ENCODE data around the gene PLTP.

Gene PLTP

GRCh38 chr20:45950330-45950646 lies 38.3 kb upstream of the PLTP start:
- WGBS, result 98% methylated on average over 9 of the region's 9 CpGs
- H3K27ac ChIP-seq (ENCODE audit: low read depth, low read length), result no peak overlapping the region
- H3K4me1 ChIP-seq (ENCODE audit: insufficient read depth, low read length), result no peaks in the 10 kb centered on the region
- H3K9ac ChIP-seq (ENCODE audit: low read depth, low read length), result no peak overlapping the region
- H3K27me3 ChIP-seq (ENCODE audit: insufficient read depth, low read length), result no peaks in the 10 kb centered on the region
- H3K36me3 ChIP-seq (ENCODE audit: insufficient read depth, low read length), result peaks cover 79% of the 10 kb centered on the region
- H3K4me3 ChIP-seq (ENCODE audit: low read length), result no peak overlapping the region
- no peaks in the 10 kb centered on the region for H3K9me3 ChIP-seq (ENCODE audit: insufficient read depth, low read depth, low read length)

- H3K4me1 ChIP-seq (ENCODE audit: insufficient read depth, low read length), result no peaks in the 10 kb centered on the region
- no peak overlapping the region for H3K4me3 ChIP-seq (ENCODE audit: low read length)
- H3K36me3 ChIP-seq (ENCODE audit: insufficient read depth, low read length), result peaks cover 84% of the 10 kb centered on the region
- 96% methylated on average over 13 of the region's 13 CpGs for WGBS
- H3K27ac ChIP-seq (ENCODE audit: low read depth, low read length), result no peak overlapping the region
- no peaks in the 10 kb centered on the region for H3K9me3 ChIP-seq (ENCODE audit: insufficient read depth, low read depth, low read length)
- no peak overlapping the region for H3K9ac ChIP-seq (ENCODE audit: low read depth, low read length)
- no peaks in the 10 kb centered on the region for H3K27me3 ChIP-seq (ENCODE audit: insufficient read depth, low read length)
These were observed 37.8 kb upstream of the PLTP start for GRCh38 chr20:45949542-45950329.

- Histone ChIP-seq H3K4me1 (ENCODE audit: insufficient read depth, low read length) (no peaks in the 10 kb centered on the region), H3K36me3 (ENCODE audit: insufficient read depth, low read length) (peaks cover 92% of the 10 kb centered on the region), H3K4me3 (ENCODE audit: low read length) (no peak overlapping the region), H3K27ac (ENCODE audit: low read depth, low read length) (no peak overlapping the region), H3K9me3 (ENCODE audit: insufficient read depth, low read depth, low read length) (no peaks in the 10 kb centered on the region), H3K27me3 (ENCODE audit: insufficient read depth, low read length) (no peaks in the 10 kb centered on the region), H3K9ac (ENCODE audit: low read depth, low read length) (no peak overlapping the region)
- 92% methylated on average over 10 of the region's 10 CpGs for WGBS
These were observed 37.0 kb upstream of the PLTP start for GRCh38 chr20:45948742-45949541.

GRCh38 chr20:45948261-45948733 lies 36.3 kb upstream of the PLTP start:
- Histone ChIP-seq H3K9ac (ENCODE audit: low read depth, low read length) (no peak overlapping the region), H3K4me1 (ENCODE audit: insufficient read depth, low read length) (no peaks in the 10 kb centered on the region), H3K27me3 (ENCODE audit: insufficient read depth, low read length) (no peaks in the 10 kb centered on the region), H3K9me3 (ENCODE audit: insufficient read depth, low read depth, low read length) (no peaks in the 10 kb centered on the region), H3K27ac (ENCODE audit: low read depth, low read length) (no peak overlapping the region), H3K4me3 (ENCODE audit: low read length) (no peak overlapping the region), H3K36me3 (ENCODE audit: insufficient read depth, low read length) (peaks cover 95% of the 10 kb centered on the region)
- WGBS, result 93% methylated on average over 7 of the region's 7 CpGs

DNA sequence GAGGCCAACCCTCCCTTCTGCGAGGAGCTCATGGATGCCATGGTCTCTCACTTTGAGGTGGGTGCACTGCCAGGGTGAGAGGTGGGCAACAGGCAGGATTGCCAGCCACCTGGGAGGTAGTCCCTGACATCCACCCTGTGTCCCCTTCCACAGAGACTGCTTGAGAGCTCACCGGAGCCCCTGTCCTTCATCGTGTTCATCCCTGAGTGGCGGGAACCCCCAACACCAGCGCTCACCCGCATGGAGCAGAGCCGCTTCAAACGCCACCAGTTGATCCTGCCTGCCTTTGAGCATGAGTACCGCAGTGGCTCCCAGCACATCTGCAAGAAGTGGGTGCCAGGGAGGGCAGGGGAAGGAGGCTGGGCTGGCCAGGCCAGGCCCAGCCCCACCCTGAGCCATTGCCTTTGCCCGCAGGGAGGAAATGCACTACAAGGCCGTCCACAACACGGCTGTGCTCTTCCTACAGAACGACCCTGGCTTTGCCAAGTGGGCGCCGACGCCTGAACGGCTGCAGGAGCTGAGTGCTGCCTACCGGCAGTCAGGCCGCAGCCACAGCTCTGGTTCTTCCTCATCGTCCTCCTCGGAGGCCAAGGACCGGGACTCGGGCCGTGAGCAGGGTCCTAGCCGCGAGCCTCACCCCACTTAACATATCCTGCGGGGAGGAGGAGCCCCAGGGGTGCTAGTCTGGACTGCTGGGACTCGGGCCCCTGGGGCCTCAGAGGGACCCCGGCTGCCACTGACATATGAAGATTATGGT lies 35.3 kb upstream of the PLTP start:
- H3K27ac ChIP-seq (ENCODE audit: low read depth, low read length), result no peak overlapping the region
- no peaks in the 10 kb centered on the region for H3K27me3 ChIP-seq (ENCODE audit: insufficient read depth, low read length)
- H3K4me1 ChIP-seq (ENCODE audit: insufficient read depth, low read length), result no peaks in the 10 kb centered on the region
- WGBS, result 95% methylated on average over 29 of the region's 29 CpGs
- H3K9me3 ChIP-seq (ENCODE audit: insufficient read depth, low read depth, low read length), result no peaks in the 10 kb centered on the region
- H3K36me3 ChIP-seq (ENCODE audit: insufficient read depth, low read length), result peaks cover 94% of the 10 kb centered on the region
- H3K4me3 ChIP-seq (ENCODE audit: low read length), result no peak overlapping the region
- H3K9ac ChIP-seq (ENCODE audit: low read depth, low read length), result no peak overlapping the region

GRCh38 chr20:45946149-45946970 lies 34.4 kb upstream of the PLTP start:
- Histone ChIP-seq H3K27me3 (ENCODE audit: insufficient read depth, low read length) (no peaks in the 10 kb centered on the region), H3K27ac (ENCODE audit: low read depth, low read length) (no peak overlapping the region), H3K36me3 (ENCODE audit: insufficient read depth, low read length) (peaks cover 89% of the 10 kb centered on the region), H3K9me3 (ENCODE audit: insufficient read depth, low read depth, low read length) (no peaks in the 10 kb centered on the region), H3K4me3 (ENCODE audit: low read length) (no peak overlapping the region), H3K4me1 (ENCODE audit: insufficient read depth, low read length) (no peaks in the 10 kb centered on the region), H3K9ac (ENCODE audit: low read depth, low read length) (no peak overlapping the region)
- 95% methylated on average over 20 of the region's 20 CpGs for WGBS

GRCh38 chr20:45945678-45946148 lies 33.8 kb upstream of the PLTP start:
- Histone ChIP-seq H3K36me3 (ENCODE audit: insufficient read depth, low read length) (peaks cover 92% of the 10 kb centered on the region), H3K27ac (ENCODE audit: low read depth, low read length) (no peak overlapping the region), H3K4me1 (ENCODE audit: insufficient read depth, low read length) (no peaks in the 10 kb centered on the region), H3K4me3 (ENCODE audit: low read length) (no peak overlapping the region), H3K9me3 (ENCODE audit: insufficient read depth, low read depth, low read length) (no peaks in the 10 kb centered on the region), H3K27me3 (ENCODE audit: insufficient read depth, low read length) (no peaks in the 10 kb centered on the region), H3K9ac (ENCODE audit: low read depth, low read length) (no peak overlapping the region)
- WGBS, result 94% methylated on average over 13 of the region's 13 CpGs

- Histone ChIP-seq H3K27me3 (ENCODE audit: insufficient read depth, low read length) (no peaks in the 10 kb centered on the region), H3K4me3 (ENCODE audit: low read length) (no peak overlapping the region), H3K4me1 (ENCODE audit: insufficient read depth, low read length) (no peaks in the 10 kb centered on the region), H3K36me3 (ENCODE audit: insufficient read depth, low read length) (peaks cover 92% of the 10 kb centered on the region), H3K9ac (ENCODE audit: low read depth, low read length) (no peak overlapping the region), H3K27ac (ENCODE audit: low read depth, low read length) (no peak overlapping the region), H3K9me3 (ENCODE audit: insufficient read depth, low read depth, low read length) (no peaks in the 10 kb centered on the region)
- 96% methylated on average over 18 of the region's 19 CpGs for WGBS
These were observed 33.2 kb upstream of the PLTP start for GRCh38 chr20:45944965-45945677.

- no peaks in the 10 kb centered on the region for H3K9me3 ChIP-seq (ENCODE audit: insufficient read depth, low read depth, low read length)
- no peak overlapping the region for H3K4me3 ChIP-seq (ENCODE audit: low read length)
- H3K36me3 ChIP-seq (ENCODE audit: insufficient read depth, low read length), result peaks cover 92% of the 10 kb centered on the region
- H3K27me3 ChIP-seq (ENCODE audit: insufficient read depth, low read length), result no peaks in the 10 kb centered on the region
- no peak overlapping the region for H3K9ac ChIP-seq (ENCODE audit: low read depth, low read length)
- WGBS, result 95% methylated on average over 15 of the region's 15 CpGs
- H3K4me1 ChIP-seq (ENCODE audit: insufficient read depth, low read length), result no peaks in the 10 kb centered on the region
- no peak overlapping the region for H3K27ac ChIP-seq (ENCODE audit: low read depth, low read length)
These were observed 32.4 kb upstream of the PLTP start for GRCh38 chr20:45944151-45944964.
